Panc1 (cell line): ENCODE data around the gene KCNMA1. TPM values are rescaled to one million over a fixed set of nuclear protein-coding genes. Genes with fewer than 3 reads are reported as not detected.

Experiments used
- ATAC-seq: fragments of 200-7000 bp; cut with Tn5 transposase; 2 replicates; pipeline ENCODE4 v1.9.1; 2020; ENCODE audit warnings: mild to moderate bottlenecking, moderate library complexity
- BruUV-seq: library from RNA; stranded (reverse); fragments of 400-500 nt; replicated peaks from 2 replicates; lab custom pipeline; 2021; lab: Mats Ljungman, UMichigan
- CTCF ChIA-PET: fragments of 300-600 bp; sonication (Branson Sonifier 250); formaldehyde crosslinking; loops from one replicate; lab custom pipeline; 2022; ENCODE audit warnings: antibody characterized with exemption; lab: Charles Lee
- POLR2A ChIA-PET: fragments of 300-600 bp; sonication (Branson Sonifier 250); formaldehyde crosslinking; loops from one replicate; lab custom pipeline; 2022; ENCODE audit warnings: antibody characterized with exemption; lab: Charles Lee
- DNase-seq: peaks from one replicate; pipeline ENCODE4 v3.0.0-alpha.2; 2010; ENCODE audit warnings: low read depth, low spot score
- H3K27ac ChIP-seq: 2 replicates; pipeline ENCODE4 v1.5.1; 2011; ENCODE audit warnings: mild to moderate bottlenecking, low read length, inconsistent platforms
- H3K27me3 ChIP-seq: fragments of 200-500 bp; sonication (Bioruptor generic); 2 replicates; pipeline ENCODE4 v1.6.0; 2014; ENCODE audit warnings: low read length, inconsistent platforms; ENCODE audit not compliant: control insufficient read depth, insufficient read depth
- H3K36me3 ChIP-seq: fragments of 200-500 bp; sonication (Bioruptor generic); 2 replicates; pipeline ENCODE4 v1.5.1; 2014; ENCODE audit warnings: inconsistent platforms, mild to moderate bottlenecking, low read length, moderate library complexity; ENCODE audit not compliant: control insufficient read depth, insufficient read depth
- H3K4me1 ChIP-seq: 2 replicates; pipeline ENCODE4 v1.5.1; 2011; ENCODE audit warnings: inconsistent platforms, mild to moderate bottlenecking, low read length, moderate library complexity; ENCODE audit not compliant: control insufficient read depth, insufficient read depth
- H3K4me3 ChIP-seq, 2 experiments: 2 replicates each; pipeline ENCODE4 v1.5.1; 2011 to 2012; ENCODE audit warnings: low read depth in 2 of 2, low read length in 2 of 2, mild to moderate bottlenecking in 2 of 2, inconsistent platforms in 1 of 2, moderate library complexity in 1 of 2
- H3K9me3 ChIP-seq: fragments of 200-500 bp; sonication (Bioruptor generic); 2 replicates; pipeline ENCODE4 v1.5.1; 2014; ENCODE audit warnings: low read depth, mild to moderate bottlenecking, inconsistent platforms, low read length, moderate library complexity; ENCODE audit not compliant: control insufficient read depth, insufficient read depth
- CTCF ChIP-seq: fragments of 450-650 bp; IDR thresholded peaks from 2 replicates; pipeline ENCODE4 v1.5.1; 2017; ENCODE audit warnings: mild to moderate bottlenecking
- POLR2AphosphoS5 ChIP-seq: IDR thresholded peaks from 2 replicates; pipeline ENCODE4 v1.6.1; 2012; ENCODE audit warnings: mild to moderate bottlenecking, low read depth, low read length, moderate library complexity
- REST ChIP-seq, 2 experiments: IDR thresholded peaks; 2 replicates each; pipeline ENCODE4 v1.6.1; 2011 to 2012; ENCODE audit warnings: low read depth in 2 of 2, control low read depth in 1 of 2, low read length in 1 of 2, mild to moderate bottlenecking in 1 of 2, moderate library complexity in 1 of 2; ENCODE audit not compliant: insufficient read depth in 1 of 2
- SIN3A ChIP-seq: IDR thresholded peaks from 2 replicates; pipeline ENCODE4 v1.6.1; 2012; ENCODE audit warnings: low read depth, mild to moderate bottlenecking, low read length, moderate library complexity, borderline replicate concordance; ENCODE audit not compliant: insufficient read depth
- TCF7L2 ChIP-seq: IDR thresholded peaks from 2 replicates; pipeline ENCODE4 v1.6.1; 2011; ENCODE audit warnings: mild to moderate bottlenecking, low read depth, low read length, inconsistent platforms
- in situ Hi-C: cut with HindIII; loops from 2 replicates; pipeline ENCODE4 v1.10.0; 2016; ENCODE audit warnings: low sequenced_read_pairs, low pct_unique_long_range_greater_than_20kb
- intact Hi-C: fragments of 100-400 bp; cut with micrococcal nuclease; formaldehyde crosslinking; loops from one replicate; pipeline ENCODE4 v1.10.0; 2022; ENCODE audit not compliant: unreplicated experiment
- total RNA-seq: library from RNA; stranded (reverse); gene quantifications from one replicate; pipeline ENCODE4 v1.2.1, GENCODE V29; 2021; ENCODE audit not compliant: unreplicated experiment

KCNMA1 gene
- total RNA-seq, 1 experiment from 2014 or later: 91.9 TPM

GRCh38 chr10:77430530-77430929, 207.1 kb downstream of the KCNMA1 start:
- H3K27ac ChIP-seq: no peak overlapping the region
- intact Hi-C loops: no loop called here
- peaks cover 8% of the 10 kb centered on the region; the same call in 1 of the 2 replicates for H3K4me1 ChIP-seq
- BruUV-seq: no TSS peak
- no peaks in the 10 kb centered on the region for H3K27me3 ChIP-seq
- ATAC-seq (no peak), DNase-seq (no peak)
- no peaks in the 10 kb centered on the region for H3K9me3 ChIP-seq
- POLR2A ChIA-PET: no interaction called here
- CTCF ChIA-PET: interaction anchor here (0.6 kb wide), 1 partner anchor 258 kb away, joined by 7 read pairs; no protein-coding TSS in a partner anchor
- in situ Hi-C loops: no loop called here
- no peak for TF ChIP-seq SIN3A
- no peak for TF ChIP-seq TCF7L2
- no peak for TF ChIP-seq POLR2AphosphoS5
- TF ChIP-seq CTCF: peak; percentile 30; the same call in 1 of the 2 replicates
- no peaks in the 10 kb centered on the region for H3K36me3 ChIP-seq
- no peak overlapping the region for H3K4me3 ChIP-seq

- POLR2A ChIA-PET: interaction anchor here (0.6 kb wide), 1 partner anchor 58 kb away, joined by 3 read pairs; no protein-coding TSS in a partner anchor
- Histone ChIP-seq H3K27ac (no peak overlapping the region), H3K4me1 (peaks cover 12% of the 10 kb centered on the region; the same call in 1 of the 2 replicates), H3K36me3 (no peaks in the 10 kb centered on the region), H3K27me3 (no peaks in the 10 kb centered on the region), H3K4me3 (no peak overlapping the region), H3K9me3 (no peaks in the 10 kb centered on the region)
- CTCF ChIA-PET: interaction anchor here (0.6 to 1.1 kb wide), 2 partner anchors 54 to 236 kb away, joined by 3 read pairs; no protein-coding TSS in a partner anchor
- ATAC-seq: peak; percentile 59
- intact Hi-C loops (no loop called here), in situ Hi-C loops (no loop called here)
- TF ChIP-seq CTCF (peak; percentile 75), SIN3A (no peak)
- no peak for DNase-seq
- BruUV-seq: no TSS peak
Observed at GRCh38 chr10:77428691-77429395, 208.8 kb downstream of the KCNMA1 start.

GRCh38 chr10:77424257-77424656, 213.4 kb downstream of the KCNMA1 start:
- Histone ChIP-seq H3K4me3 (no peak overlapping the region), H3K9me3 (no peaks in the 10 kb centered on the region), H3K4me1 (peaks cover 4% of the 10 kb centered on the region), H3K27ac (no peak overlapping the region), H3K27me3 (no peaks in the 10 kb centered on the region), H3K36me3 (no peaks in the 10 kb centered on the region)
- DNase-seq: no peak
- in situ Hi-C loops (no loop called here), intact Hi-C loops (no loop called here)
- POLR2A ChIA-PET: no interaction called here
- TF ChIP-seq REST (IDR thresholded peaks at IDR 0.05; ENCODE audit: insufficient read depth in 1 of 2, low read depth in 2 of 2, low read length in 1 of 2) (no peak), TCF7L2 (no peak), POLR2AphosphoS5 (no peak), CTCF (no peak; the same call in 1 of the 2 replicates), SIN3A (no peak)
- no TSS peak for BruUV-seq
- CTCF ChIA-PET: no interaction called here
- ATAC-seq: no peak
